HL-60 (cell line): ENCODE results near the gene EFCAB6.

ENCODE experiments used
- DNase-seq, 2 experiments: peaks; one replicate each; pipeline ENCODE4 v3.0.0-alpha.2; 2010 to 2020; ENCODE audit warnings: low read depth in 1 of 2, low spot score in 1 of 2
- H3K27ac ChIP-seq: fragments of 250-450 bp; sonication (Bioruptor Pico); replicated peaks from 2 replicates; pipeline ENCODE4 v1.5.1; 2020; ENCODE audit warnings: mild to moderate bottlenecking, moderate library complexity
- H3K27me3 ChIP-seq: fragments of 250-450 bp; sonication (Bioruptor Pico); 2 replicates; pipeline ENCODE4 v1.5.1; 2021; ENCODE audit warnings: mild to moderate bottlenecking, moderate library complexity; ENCODE audit not compliant: insufficient read depth, poor library complexity, severe bottlenecking
- H3K4me3 ChIP-seq: replicated peaks from 2 replicates; pipeline ENCODE4 v1.5.1; 2011; ENCODE audit warnings: mild to moderate bottlenecking, control low read depth, low read length; ENCODE audit not compliant: insufficient read depth
- CTCF ChIP-seq: IDR thresholded peaks from one replicate; pipeline ENCODE4 v1.5.1; 2011; ENCODE audit warnings: low read length, control low read depth, inconsistent platforms; ENCODE audit not compliant: insufficient read depth
- GABPA ChIP-seq: IDR thresholded peaks from 2 replicates; pipeline ENCODE4 v1.6.1; 2012; ENCODE audit warnings: low read depth
- POLR2AphosphoS5 ChIP-seq: IDR thresholded peaks from 2 replicates; pipeline ENCODE4 v1.6.1; 2012; ENCODE audit warnings: low read depth
- SPI1 ChIP-seq: IDR thresholded peaks from 2 replicates; pipeline ENCODE4 v1.6.1; 2012; ENCODE audit warnings: low read depth, mild to moderate bottlenecking, borderline replicate concordance
- TF ChIP-seq, protein P1 (sequence below): IDR thresholded peaks from 2 replicates; pipeline ENCODE4 v1.6.1; 2012; ENCODE audit warnings: low read depth; ENCODE audit not compliant: insufficient replicate concordance

Gene EFCAB6

DNA sequence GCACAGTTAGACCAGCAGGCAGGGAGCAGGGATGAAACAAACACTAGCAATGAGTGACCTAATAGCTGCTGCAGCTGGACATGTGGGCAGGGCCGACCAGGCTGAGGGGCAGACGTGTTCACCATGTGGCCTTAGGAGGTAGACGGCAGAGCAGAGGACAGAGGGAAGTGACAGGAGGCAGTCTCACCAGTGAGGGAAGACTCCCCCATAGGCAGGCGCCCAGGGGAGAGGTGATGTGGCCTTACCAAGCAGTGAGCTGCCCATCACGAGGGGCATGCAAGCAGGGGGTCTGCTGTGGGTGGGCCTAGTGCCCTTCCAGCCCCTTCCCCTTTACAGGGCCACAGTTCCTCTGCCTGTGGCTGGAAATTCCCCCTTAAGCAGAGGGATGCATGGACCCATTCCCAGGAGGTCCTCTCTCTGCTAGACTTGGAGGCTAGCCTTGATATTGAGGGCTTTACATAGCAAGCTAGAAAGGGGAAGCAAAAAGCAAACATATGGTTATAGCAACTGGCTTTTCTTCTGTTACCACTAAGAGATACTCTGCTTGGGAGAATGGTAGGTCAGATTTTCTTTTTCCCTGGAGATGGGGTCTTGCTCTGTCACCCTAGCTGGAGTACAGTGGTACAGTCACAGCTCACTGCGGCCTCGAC, 332.7 kb downstream of the EFCAB6 start:
- H3K27ac ChIP-seq: peak overlapping the region; percentile 69
- no peak overlapping the region for H3K4me3 ChIP-seq
- TF ChIP-seq, protein P1, sequence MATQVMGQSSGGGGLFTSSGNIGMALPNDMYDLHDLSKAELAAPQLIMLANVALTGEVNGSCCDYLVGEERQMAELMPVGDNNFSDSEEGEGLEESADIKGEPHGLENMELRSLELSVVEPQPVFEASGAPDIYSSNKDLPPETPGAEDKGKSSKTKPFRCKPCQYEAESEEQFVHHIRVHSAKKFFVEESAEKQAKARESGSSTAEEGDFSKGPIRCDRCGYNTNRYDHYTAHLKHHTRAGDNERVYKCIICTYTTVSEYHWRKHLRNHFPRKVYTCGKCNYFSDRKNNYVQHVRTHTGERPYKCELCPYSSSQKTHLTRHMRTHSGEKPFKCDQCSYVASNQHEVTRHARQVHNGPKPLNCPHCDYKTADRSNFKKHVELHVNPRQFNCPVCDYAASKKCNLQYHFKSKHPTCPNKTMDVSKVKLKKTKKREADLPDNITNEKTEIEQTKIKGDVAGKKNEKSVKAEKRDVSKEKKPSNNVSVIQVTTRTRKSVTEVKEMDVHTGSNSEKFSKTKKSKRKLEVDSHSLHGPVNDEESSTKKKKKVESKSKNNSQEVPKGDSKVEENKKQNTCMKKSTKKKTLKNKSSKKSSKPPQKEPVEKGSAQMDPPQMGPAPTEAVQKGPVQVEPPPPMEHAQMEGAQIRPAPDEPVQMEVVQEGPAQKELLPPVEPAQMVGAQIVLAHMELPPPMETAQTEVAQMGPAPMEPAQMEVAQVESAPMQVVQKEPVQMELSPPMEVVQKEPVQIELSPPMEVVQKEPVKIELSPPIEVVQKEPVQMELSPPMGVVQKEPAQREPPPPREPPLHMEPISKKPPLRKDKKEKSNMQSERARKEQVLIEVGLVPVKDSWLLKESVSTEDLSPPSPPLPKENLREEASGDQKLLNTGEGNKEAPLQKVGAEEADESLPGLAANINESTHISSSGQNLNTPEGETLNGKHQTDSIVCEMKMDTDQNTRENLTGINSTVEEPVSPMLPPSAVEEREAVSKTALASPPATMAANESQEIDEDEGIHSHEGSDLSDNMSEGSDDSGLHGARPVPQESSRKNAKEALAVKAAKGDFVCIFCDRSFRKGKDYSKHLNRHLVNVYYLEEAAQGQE: no peak
- no peak for TF ChIP-seq GABPA
- TF ChIP-seq POLR2AphosphoS5: no peak
- no peak for TF ChIP-seq CTCF
- TF ChIP-seq SPI1: no peak
- H3K27me3 ChIP-seq: no peaks in the 10 kb centered on the region
- DNase-seq: peak in 1 of 2 experiments; percentile 14
